GM18951 (cell line): ENCODE measurements around the gene DDN.

ENCODE experiments used
- POLR2A ChIP-seq: IDR thresholded peaks from 4 replicates; pipeline ENCODE4 v1.6.1; 2011; ENCODE audit warnings: mild to moderate bottlenecking; ENCODE audit not compliant: insufficient read length, insufficient read depth; ENCODE audit errors: extremely low read depth
- in situ Hi-C: fragments of 300-500 bp; cut with MboI; formaldehyde crosslinking; loops from one replicate; pipeline ENCODE4 v1.12.0; 2022; ENCODE audit warnings: low sequenced_read_pairs, mixed read lengths, inconsistent platforms; ENCODE audit not compliant: unreplicated experiment

The DDN gene

GRCh38 chr12:49017891-49018260 is 18.7 kb upstream of the DDN start:
- no peak for TF ChIP-seq POLR2A
- in situ Hi-C loops = no loop called here

- TF ChIP-seq POLR2A = no peak
- in situ Hi-C loops = no loop called here
These were observed 16.0 kb upstream of the DDN start for GRCh38 chr12:49015196-49015595.

GRCh38 chr12:49014547-49014946 is 15.4 kb upstream of the DDN start:
- in situ Hi-C loops = no loop called here
- TF ChIP-seq POLR2A = no peak

GRCh38 chr12:49013428-49013827 is 14.3 kb upstream of the DDN start:
- no peak for TF ChIP-seq POLR2A

GRCh38 chr12:49012739-49013138 is 13.6 kb upstream of the DDN start:
- TF ChIP-seq POLR2A = no peak
- in situ Hi-C loops = no loop called here

More at GRCh38 chr12:49013428-49013827, 14.3 kb upstream of the DDN start:
- in situ Hi-C loops = no loop called here

- no peak for TF ChIP-seq POLR2A
- in situ Hi-C loops = no loop called here
These were observed 11.0 kb upstream of the DDN start for GRCh38 chr12:49010092-49010668.

GRCh38 chr12:49008943-49009342 is 9.8 kb upstream of the DDN start:
- no peak for TF ChIP-seq POLR2A
- in situ Hi-C loops = no loop called here

- in situ Hi-C loops = no loop called here
- TF ChIP-seq POLR2A = no peak
These were observed 1.2 kb upstream of the DDN start for GRCh38 chr12:49000346-49000745.

- no peak for TF ChIP-seq POLR2A
- in situ Hi-C loops = no loop called here
These were observed 450 bp downstream of the DDN start for GRCh38 chr12:48998497-48999353.

GRCh38 chr12:48997719-48998496 is 1.3 kb downstream of the DDN start:
- TF ChIP-seq POLR2A = no peak
- in situ Hi-C loops = no loop called here

GRCh38 chr12:48996794-48997718 is 2.1 kb downstream of the DDN start:
- in situ Hi-C loops = no loop called here
- no peak for TF ChIP-seq POLR2A

GRCh38 chr12:48995086-48995879 is 3.9 kb downstream of the DDN start:
- no peak for TF ChIP-seq POLR2A
- in situ Hi-C loops = no loop called here
